Spinal cord (tissue), 10 donors: ENCODE data around the gene CCDC81. TPM values are rescaled to one million over a fixed set of nuclear protein-coding genes. Genes with fewer than 3 reads are reported as not detected.
A peak's percentile ranks its signal among the peaks of the same experiment; 100 is the strongest.

Experiments used
- DNase-seq, 6 donors: peaks; one replicate each; pipeline versions ENCODE4 v3.0.0 to v3.0.0-alpha.2; 2013 to 2015; ENCODE audit warnings: low spot score in 6 of 6, low read depth in 4 of 6
- H3K27ac ChIP-seq: one replicate; pipeline ENCODE4 v1.5.1; 2013; ENCODE audit warnings: low read depth, low read length, control low read depth
- H3K27me3 ChIP-seq: one replicate; pipeline ENCODE4 v1.6.1; 2013; ENCODE audit warnings: low read length; ENCODE audit not compliant: control insufficient read depth, insufficient read depth
- H3K36me3 ChIP-seq: one replicate; pipeline ENCODE4 v1.6.1; 2013; ENCODE audit warnings: low read length; ENCODE audit not compliant: control insufficient read depth, insufficient read depth
- H3K4me1 ChIP-seq: one replicate; pipeline ENCODE4 v1.6.1; 2013; ENCODE audit warnings: low read length; ENCODE audit not compliant: control insufficient read depth, insufficient read depth
- H3K4me3 ChIP-seq: one replicate; pipeline ENCODE4 v1.5.1; 2013; ENCODE audit warnings: low read depth, low read length, control low read depth
- H3K9me3 ChIP-seq: one replicate; pipeline ENCODE4 v1.6.1; 2013; ENCODE audit warnings: low read length; ENCODE audit not compliant: control insufficient read depth, insufficient read depth
- WGBS: methylation state at CpG from one replicate; pipeline ENCODE4 v1.1.5; 2013; ENCODE audit warnings: missing lambda C conversion rate; ENCODE audit not compliant: insufficient coverage; 5-methylcytosine and 5-hydroxymethylcytosine counted together
- polyA plus RNA-seq, 2 donors: library from polyadenylated mRNA; unstranded; fragments of 120-200 nt; gene quantifications; one replicate each; pipeline ENCODE4 v1.2.1, GENCODE V29; 2013; ENCODE audit not compliant: insufficient read length in 2 of 2
- total RNA-seq, 2 donors: library from RNA; depleted of rRNA in 1 of 2; stranded (reverse); fragments of 120-200 nt in 1 of 2; fragments of >200 nt in 1 of 2; gene quantifications; one replicate each; pipeline versions ENCODE4 v1.2.3 to v1.2.4, GENCODE V29; 2013 to 2014
- donor health status: healthy.

CCDC81 gene
- total and polyA plus RNA-seq, 4 donors, result 4.0 to 8.6 (median 4.5) TPM

DNA sequence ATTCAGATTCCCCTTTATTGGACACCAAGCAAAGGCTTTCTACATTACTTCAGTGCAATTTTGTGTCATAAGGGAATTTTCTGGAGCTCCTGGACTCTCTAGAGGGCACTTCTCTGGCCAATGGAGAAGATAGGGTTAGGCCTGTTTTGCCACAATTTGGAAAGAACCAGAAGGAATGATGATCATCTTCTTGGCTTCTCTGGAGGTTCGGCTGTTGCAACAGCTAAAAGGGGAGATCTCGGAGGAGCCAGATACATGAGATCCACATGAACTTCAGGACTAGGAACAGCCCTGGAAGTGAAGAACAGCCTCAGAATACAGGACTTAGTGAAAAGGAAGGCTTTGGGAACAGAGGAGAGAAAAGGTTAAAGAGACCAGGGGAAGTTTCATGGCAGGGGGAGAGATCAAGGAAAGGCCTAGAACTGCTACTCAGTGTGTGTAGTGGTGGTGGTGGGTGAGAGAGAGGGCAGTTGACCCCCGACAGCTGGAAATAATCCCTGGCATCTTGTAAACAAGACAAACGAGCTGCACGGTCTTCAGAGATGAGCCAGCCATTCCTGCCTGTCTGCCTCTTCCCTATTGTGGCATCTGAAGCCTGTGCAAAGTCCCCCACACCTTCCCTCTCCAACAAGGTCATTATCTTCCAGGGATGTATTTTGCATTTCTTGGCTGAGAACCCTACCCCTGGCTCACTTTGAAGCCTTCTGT is 83.8 kb downstream of the CCDC81 start:
- Histone ChIP-seq H3K27me3 (no peaks in the 10 kb centered on the region), H3K4me3 (no peak overlapping the region), H3K36me3 (peaks cover 20% of the 10 kb centered on the region), H3K4me1 (peaks cover 21% of the 10 kb centered on the region), H3K9me3 (no peaks in the 10 kb centered on the region), H3K27ac (no peak overlapping the region)
- DNase-seq, result no peak
- WGBS, result 78% methylated on average over 5 of the region's 5 CpGs

DNA sequence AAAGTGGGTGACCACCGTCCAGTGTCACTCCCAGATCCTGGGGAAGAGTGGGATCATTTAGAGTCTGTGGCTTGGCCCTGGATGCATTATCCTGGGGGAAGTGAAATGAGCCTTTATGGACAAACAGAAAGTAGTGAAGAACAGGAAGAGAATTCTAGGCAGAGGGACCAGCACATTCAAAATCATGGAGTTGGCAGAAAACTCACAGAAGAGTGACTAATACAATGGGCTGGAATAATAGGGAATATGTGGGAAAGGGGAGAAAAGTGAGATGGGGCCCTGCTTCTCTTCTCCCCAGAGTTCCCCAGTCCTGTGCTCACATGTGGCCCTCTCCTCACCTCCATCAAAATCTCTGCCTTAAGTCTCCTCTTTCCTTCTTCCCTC is 84.3 kb downstream of the CCDC81 start:
- Histone ChIP-seq H3K9me3 (no peaks in the 10 kb centered on the region), H3K27ac (no peak overlapping the region), H3K36me3 (peaks cover 20% of the 10 kb centered on the region), H3K27me3 (no peaks in the 10 kb centered on the region), H3K4me3 (no peak overlapping the region), H3K4me1 (peaks cover 21% of the 10 kb centered on the region)
- 83% methylated on average over 1 of the region's 1 CpG for WGBS
- no peak for DNase-seq

GRCh38 chr11:86459682-86460460 is 85.2 kb downstream of the CCDC81 start:
- peaks cover 20% of the 10 kb centered on the region for H3K36me3 ChIP-seq
- H3K4me1 ChIP-seq, result peaks cover 21% of the 10 kb centered on the region
- no peak overlapping the region for H3K4me3 ChIP-seq
- H3K27ac ChIP-seq, result peak overlapping the region; percentile 19
- no peaks in the 10 kb centered on the region for H3K27me3 ChIP-seq
- no peaks in the 10 kb centered on the region for H3K9me3 ChIP-seq
- WGBS, result 70% methylated on average over 3 of the region's 3 CpGs
- DNase-seq, result peak in 4 of 6 donors; percentile 12 to 77 (median 20)

DNA sequence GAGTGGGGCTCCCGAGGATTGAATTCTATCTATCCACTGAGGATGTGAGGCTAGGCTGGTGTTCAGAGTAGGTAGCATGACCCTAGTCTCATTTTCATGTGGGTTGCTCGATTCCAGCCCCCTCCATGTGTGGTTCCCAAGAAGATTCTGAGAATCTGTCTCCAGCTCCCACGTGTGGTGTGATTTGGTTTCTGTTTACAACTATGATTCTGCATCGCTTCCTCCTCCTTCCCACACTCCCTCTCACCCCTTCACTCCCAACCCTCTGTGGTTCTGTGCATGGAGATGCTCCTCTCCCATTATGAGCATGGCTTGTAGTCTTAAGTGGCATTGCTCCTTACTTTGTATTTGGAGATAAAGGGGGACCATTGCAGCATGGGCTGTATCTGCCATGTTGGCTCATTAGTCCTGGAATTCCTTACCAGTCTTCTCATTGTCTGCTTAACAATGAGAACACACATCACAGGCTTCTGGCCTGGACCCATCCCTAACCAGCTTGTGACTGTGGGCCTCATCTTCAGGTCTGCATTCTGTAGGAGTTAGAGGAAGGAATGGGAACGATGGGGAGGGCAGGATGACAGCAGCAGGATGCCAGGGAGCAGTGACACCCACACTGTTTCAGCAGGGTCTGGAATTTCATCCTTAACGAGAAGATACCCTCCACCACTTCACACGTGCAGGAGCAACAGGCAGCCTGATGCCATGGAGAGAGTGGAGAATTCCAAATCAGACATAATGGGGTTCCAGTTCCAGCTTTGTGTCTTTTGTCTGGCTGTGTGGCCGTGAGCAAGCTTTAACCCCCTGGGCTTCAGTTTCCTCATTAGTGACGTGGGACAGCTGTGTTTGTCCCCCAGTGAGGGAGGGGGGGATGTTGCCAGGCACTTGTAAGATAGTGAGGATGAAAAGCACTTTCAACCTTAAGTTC is 86.0 kb downstream of the CCDC81 start:
- Histone ChIP-seq H3K9me3 (no peaks in the 10 kb centered on the region), H3K27me3 (no peaks in the 10 kb centered on the region), H3K27ac (peak overlapping the region; percentile 19), H3K36me3 (peaks cover 24% of the 10 kb centered on the region), H3K4me3 (no peak overlapping the region), H3K4me1 (peaks cover 21% of the 10 kb centered on the region)
- WGBS, result 39% methylated on average over 3 of the region's 9 CpGs
- no peak for DNase-seq

DNA sequence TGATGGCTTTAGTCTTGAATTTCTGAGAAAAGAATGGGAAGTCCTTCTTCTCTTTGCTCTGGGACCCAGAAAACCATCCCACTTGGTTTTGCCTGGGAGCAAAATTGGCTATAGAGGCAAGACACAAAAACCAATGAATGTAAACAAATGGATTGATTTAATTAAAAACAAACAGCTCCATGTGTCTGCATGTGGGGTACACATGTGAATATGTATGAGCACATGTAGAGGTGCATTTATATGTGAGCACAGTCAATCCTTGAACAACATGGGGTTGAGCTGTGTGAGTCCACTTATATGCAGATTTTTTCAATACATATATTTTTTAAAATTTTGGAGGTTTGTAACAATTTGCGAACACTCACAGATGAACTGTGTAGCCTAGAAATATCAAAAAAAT is 87.2 kb downstream of the CCDC81 start:
- Histone ChIP-seq H3K4me1 (peaks cover 18% of the 10 kb centered on the region), H3K27ac (no peak overlapping the region), H3K9me3 (no peaks in the 10 kb centered on the region), H3K27me3 (no peaks in the 10 kb centered on the region), H3K4me3 (no peak overlapping the region), H3K36me3 (peaks cover 27% of the 10 kb centered on the region)
- no peak for DNase-seq
- WGBS, result no CpG with 5 or more reads among the region's 1 CpG

- H3K4me1 ChIP-seq, result peaks cover 18% of the 10 kb centered on the region
- H3K9me3 ChIP-seq, result no peaks in the 10 kb centered on the region
- no peaks in the 10 kb centered on the region for H3K27me3 ChIP-seq
- H3K36me3 ChIP-seq, result peaks cover 27% of the 10 kb centered on the region
- WGBS, result 89% methylated on average over 5 of the region's 7 CpGs
- DNase-seq, result no peak
- no peak overlapping the region for H3K4me3 ChIP-seq
- no peak overlapping the region for H3K27ac ChIP-seq
Observed at GRCh38 chr11:86463120-86463519, 88.4 kb downstream of the CCDC81 start.

DNA sequence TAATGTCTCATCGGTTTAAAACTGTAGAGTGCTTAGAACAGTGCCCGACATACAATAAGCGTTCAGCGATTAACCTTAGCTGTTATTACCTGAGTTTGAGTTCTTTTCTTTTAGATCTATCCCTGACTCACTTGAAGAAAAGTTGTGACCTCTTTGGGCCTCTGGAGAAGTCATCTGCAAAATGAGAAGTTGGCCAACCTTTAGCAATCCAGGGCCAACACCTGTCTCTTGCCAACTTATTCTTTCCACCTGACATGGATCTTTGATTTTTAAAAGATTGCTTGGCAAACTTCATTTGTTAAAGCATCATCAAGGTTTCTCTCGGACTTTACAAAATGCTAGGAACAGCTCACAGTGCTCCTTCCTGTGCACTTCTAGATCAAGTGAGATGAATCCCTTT is 89.3 kb downstream of the CCDC81 start:
- Histone ChIP-seq H3K4me3 (no peak overlapping the region), H3K4me1 (peaks cover 18% of the 10 kb centered on the region), H3K36me3 (peaks cover 27% of the 10 kb centered on the region), H3K9me3 (no peaks in the 10 kb centered on the region), H3K27me3 (no peaks in the 10 kb centered on the region), H3K27ac (no peak overlapping the region)
- no peak for DNase-seq
- 100% methylated on average over 4 of the region's 5 CpGs for WGBS

DNA sequence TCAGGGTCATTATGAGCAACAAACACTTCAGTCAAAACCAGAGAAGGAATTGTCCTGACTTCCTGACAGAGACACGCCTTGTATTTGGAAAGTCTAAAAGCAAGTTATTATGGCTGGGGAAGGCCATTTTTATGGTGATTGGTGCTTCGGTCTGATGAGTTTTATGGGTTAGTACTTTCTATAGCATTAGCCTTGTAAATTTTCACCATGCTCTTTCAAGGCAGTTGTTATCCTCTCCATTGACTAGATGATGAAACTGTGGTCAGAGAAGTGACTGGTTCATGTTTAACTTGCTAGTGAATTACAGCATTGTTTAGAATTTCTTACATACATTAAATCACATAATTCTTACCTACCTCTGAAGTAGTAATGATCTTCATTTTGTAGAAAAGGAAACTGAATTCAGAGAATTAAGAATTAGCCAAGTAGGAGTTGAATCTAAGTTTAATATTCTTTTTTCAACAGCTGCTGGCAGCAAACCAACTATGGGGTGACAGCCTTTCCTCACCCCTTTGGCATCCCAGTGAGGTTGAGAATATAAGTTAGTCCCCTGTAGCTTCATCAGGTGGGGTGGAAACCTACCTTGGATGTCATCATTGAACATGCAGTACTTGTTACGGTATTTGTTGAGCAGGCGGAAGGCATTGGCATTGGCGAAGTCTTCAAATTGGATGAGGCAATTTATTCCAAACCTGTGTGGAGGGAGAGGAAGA is 90.0 kb downstream of the CCDC81 start:
- Histone ChIP-seq H3K27me3 (no peaks in the 10 kb centered on the region), H3K36me3 (peaks cover 27% of the 10 kb centered on the region), H3K4me1 (peaks cover 17% of the 10 kb centered on the region), H3K9me3 (no peaks in the 10 kb centered on the region), H3K27ac (no peak overlapping the region), H3K4me3 (no peak overlapping the region)
- 100% methylated on average over 3 of the region's 5 CpGs for WGBS
- DNase-seq, result no peak

- Histone ChIP-seq H3K36me3 (peaks cover 18% of the 10 kb centered on the region), H3K4me1 (no peaks in the 10 kb centered on the region), H3K4me3 (no peak overlapping the region), H3K9me3 (no peaks in the 10 kb centered on the region), H3K27ac (no peak overlapping the region), H3K27me3 (no peaks in the 10 kb centered on the region)
- WGBS, result no CpG with 5 or more reads among the region's 1 CpG
- DNase-seq, result no peak
Observed at GRCh38 chr11:86468169-86468568, 93.5 kb downstream of the CCDC81 start.
